ENCODE measurements around the gene REXO1.
A peak's percentile ranks its signal among the peaks of the same experiment; 100 is the strongest.

Gene REXO1

DNA sequence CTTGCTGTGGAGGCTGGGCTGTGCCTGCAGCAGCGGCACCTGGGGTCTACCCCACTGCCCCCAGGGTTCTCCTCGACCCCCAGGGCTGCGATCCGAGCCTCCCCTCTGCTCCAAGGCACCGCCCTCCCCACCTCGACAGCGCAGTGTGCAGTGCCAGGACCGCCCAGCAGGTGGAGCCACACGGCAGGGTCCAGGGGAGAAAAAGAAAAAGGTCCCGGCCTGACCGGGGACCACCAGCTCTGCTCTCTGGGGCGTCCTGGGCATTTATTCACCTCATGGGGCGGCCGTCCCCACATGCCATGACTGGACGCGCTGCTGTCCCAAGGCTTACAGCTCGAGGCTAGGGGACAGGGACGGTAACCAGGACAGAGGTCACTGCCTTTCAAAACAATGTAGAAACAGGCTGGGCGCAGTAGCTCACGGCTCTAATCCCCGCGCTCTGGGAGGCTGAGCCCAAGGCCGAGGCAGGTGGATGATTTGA is 10.6 kb downstream of the REXO1 start:
- peak; percentile 84 for FAIRE-seq

DNA sequence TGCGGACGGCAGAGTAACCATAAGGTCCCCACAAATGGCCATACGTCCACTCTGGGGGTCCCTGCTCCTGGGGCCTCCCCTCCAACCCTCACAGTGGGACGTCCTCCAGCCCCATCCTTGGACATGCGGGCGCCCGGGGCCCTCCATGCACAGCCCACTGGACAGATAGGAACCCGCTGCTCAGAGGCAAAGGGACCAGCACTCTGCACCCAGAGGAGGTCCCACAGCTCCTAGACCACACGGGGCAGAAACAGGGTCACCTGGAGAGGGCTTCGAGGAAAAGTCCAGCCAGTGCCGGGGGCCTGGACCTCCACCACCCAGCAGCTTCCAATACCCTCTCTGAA is 11.1 kb downstream of the REXO1 start:
- FAIRE-seq (no peak), DNase-seq (ENCODE audit: extremely low spot score, insufficient read length, low read depth) (no peak)

More for the DNA sequence above, 10.6 kb downstream of the REXO1 start:
- DNase-seq (ENCODE audit: extremely low spot score, insufficient read length, low read depth): peak; percentile 70

DNA sequence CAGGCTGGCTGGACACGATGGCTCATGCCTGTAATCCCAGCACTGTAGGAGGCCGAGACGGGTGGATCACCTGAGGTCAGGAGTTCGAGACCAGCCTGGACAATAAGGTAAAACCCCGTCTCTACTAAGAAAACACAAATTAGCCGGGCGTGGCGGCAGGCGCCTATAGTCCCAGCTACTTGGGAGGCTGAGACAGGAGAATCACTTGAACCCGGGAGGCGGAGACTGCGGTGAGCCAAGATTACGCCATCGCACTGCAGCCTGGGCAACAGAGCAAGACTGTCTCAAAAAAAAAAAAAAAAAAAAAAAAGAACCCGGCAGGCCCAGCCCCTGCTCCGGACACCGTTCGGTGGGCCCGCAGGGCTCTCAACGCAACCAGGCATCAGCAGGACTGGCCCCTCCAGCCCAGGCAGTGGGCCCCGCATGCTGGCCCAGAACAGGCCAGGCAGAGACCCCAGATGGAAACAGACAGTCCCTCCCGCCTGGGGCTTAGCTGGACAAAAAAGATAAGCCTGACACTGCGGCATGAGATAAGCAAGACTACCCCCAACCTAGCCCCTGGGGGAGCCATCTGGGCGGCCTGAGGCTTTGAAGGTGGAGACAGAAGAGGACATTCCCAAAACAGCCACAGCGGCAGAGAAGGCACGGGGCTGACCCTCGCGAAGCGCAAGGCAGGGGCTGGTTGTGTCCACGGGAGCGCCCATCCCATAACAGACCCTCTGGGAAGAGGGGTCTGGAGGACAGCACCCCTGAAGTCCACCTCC is 11.6 kb downstream of the REXO1 start:
- DNase-seq (ENCODE audit: extremely low spot score, insufficient read length, low read depth) (no peak), FAIRE-seq (no peak)

DNA sequence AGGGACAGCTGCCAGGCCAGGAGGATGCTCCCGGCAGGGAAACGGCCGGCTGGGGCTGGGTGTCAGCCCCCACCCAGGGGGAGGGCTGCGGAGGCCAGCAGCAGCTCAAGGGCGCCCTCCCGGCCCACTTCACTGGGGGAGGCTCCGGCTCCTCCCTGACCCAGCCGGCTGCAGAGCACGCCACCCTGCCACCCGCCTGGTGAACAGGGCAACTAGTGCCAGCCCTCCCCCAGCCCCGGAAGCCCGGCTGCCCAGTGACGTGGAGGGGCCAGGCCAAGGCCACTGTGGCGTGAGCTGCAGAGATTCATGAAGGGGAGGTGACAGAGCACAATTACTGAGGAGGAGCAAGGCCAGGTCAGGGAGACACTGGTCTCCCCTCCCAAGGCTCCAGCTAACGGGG is 14.7 kb downstream of the REXO1 start:
- no peak for FAIRE-seq

GRCh38 chr19:1832046-1832663 is 16.1 kb downstream of the REXO1 start:
- FAIRE-seq: no peak

More for the DNA sequence above, 14.7 kb downstream of the REXO1 start:
- no peak for DNase-seq (ENCODE audit: extremely low spot score, insufficient read length, low read depth)

GRCh38 chr19:1830978-1831377 is 17.3 kb downstream of the REXO1 start:
- DNase-seq (ENCODE audit: extremely low spot score, insufficient read length, low read depth) (no peak), FAIRE-seq (no peak)

More at GRCh38 chr19:1832046-1832663, 16.1 kb downstream of the REXO1 start:
- DNase-seq (ENCODE audit: extremely low spot score, insufficient read length, low read depth): no peak

GRCh38 chr19:1830568-1830967 is 17.7 kb downstream of the REXO1 start:
- FAIRE-seq: no peak
- DNase-seq (ENCODE audit: extremely low spot score, insufficient read length, low read depth): no peak

- DNase-seq (ENCODE audit: extremely low spot score, insufficient read length, low read depth) (no peak), FAIRE-seq (no peak)
Observed at GRCh38 chr19:1829958-1830357, 18.3 kb downstream of the REXO1 start.

DNA sequence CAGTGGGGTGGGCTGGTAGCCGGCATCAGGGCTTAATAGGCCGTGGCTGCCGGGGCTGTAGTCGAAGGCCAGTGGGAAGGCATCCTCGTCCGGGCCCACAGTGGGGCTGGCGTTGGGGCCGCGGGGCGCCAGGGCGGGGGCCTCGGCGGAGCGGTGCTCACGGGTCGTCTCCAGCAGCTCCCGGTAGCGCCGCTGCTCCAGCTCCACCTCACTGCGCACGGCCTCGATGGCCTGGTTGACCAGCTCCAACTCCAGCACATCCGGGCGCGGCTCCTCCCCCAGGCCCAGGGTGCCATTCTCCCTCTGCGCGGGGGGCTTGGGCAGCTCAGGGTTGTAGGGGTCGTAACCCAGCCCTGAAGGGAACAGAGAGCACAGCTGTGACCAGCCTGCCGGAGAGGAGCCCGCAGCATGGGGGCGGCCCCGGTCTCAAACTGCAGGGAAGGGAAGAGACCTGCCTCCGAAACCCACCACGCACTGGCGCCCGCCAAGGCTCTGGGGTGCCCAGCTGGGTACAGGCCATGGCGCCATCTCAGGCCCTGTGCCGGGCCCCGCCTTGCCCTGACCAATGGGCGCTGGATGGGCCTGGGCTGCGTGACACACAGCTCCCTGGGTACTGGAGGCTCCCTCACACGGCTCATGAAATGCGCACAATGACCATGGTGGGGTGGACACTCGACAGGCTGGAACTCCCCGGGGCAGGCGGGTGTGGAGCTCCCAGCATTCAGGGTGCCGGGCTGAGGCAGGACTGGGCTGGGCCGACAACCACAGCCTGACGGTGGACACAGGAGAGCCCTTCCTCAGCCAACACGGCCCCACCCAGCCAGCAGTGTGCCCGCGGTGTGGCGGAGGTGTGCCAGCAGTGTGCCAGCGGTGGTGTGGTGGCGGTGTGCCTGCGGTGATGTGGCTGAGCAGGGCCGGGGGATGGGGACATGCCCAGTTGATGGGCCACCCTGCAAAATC is 19.7 kb downstream of the REXO1 start:
- DNase-seq (ENCODE audit: extremely low spot score, insufficient read length, low read depth) (no peak), FAIRE-seq (no peak)

DNA sequence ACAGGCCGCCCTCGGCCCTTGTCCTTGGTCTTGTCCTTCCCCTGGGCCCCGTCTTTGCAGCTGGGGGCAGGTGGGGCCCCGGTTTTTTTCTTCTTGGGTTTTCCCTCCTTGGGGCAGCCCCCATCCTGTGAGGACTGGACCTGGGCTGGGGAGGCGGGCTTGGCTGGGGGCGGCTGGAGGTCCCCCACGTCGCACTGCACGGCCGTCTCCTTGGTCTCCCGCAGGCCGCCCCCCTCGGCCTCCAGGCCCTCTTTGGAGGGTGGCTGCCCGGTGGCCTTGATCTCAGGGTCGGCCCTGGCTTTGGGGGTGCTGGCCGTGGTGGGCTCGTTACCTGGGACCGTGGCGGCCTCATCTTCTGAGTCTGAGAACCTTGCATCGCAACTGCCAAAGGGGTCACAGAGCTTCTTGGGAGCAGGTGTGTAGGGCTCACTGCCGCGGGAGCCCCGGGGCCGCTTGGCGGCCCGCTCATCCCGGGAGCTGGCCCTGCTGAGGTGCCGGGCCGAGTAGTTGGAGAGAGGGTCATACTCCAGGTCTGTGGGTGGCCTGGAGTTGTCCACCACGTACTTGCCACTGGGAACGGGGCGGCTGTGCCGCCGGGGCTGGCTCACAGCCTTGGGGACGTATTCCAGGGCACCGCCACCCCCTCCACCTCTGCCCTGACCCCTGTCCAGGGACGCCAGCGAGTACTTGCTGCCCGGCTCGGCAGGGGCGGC is 20.6 kb downstream of the REXO1 start:
- DNase-seq (ENCODE audit: extremely low spot score, insufficient read length, low read depth): no peak
- no peak for FAIRE-seq

DNA sequence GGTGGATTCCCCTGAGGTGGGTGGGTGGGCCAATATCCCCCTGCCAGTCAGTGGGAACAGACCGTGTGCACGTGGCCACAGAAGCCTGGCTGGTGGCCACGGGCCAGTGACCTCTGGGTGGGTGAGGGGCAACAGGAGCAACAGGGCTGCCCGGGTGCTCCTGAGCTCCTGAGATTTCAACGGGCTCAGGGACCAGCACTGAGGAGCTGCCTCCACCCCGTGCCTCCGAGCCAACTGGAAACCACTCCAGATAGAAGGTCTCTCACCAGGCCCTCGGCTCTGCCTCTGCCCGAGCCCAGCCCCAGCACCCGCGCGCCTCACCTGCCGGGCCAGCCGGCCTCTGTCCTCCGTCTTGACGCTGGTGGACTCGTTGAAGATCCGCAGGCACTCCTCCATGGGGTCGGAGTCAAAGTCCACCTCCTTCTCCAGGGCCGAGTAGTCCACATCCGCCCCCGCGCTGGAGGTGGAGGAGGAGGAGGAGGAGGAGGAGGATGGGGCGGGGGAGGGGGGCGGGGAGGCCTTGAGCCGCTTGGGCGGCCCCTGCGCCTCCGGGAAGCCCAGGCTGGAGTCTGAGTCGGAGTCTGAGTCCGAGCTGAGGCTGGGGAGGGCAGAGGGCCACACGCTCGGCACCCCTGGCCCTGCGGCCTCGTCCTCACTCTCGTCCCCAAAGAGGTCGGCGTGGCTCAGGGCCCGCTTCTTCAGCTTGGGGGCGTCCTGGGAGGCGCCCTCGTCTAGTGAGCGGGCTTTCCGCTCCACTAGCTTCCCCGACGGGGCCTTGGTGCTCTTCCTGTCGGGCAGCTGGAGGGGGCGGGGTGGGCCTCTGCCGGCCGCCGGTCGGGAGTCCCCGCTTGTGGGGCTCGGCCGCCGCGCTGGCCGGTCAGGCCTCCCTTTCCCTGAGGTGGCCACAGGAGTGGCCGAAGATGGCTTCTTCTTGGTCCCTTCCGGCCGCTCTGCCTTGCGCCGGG is 21.4 kb downstream of the REXO1 start:
- no peak for FAIRE-seq
- no peak for DNase-seq (ENCODE audit: extremely low spot score, insufficient read length, low read depth)

GRCh38 chr19:1825909-1826556 is 22.2 kb downstream of the REXO1 start:
- FAIRE-seq (peak; percentile 74), DNase-seq (ENCODE audit: extremely low spot score, insufficient read length, low read depth) (peak; percentile 86)

GRCh38 chr19:1824252-1824622 is 24.0 kb downstream of the REXO1 start:
- no peak for FAIRE-seq

GRCh38 chr19:1823539-1824251 is 24.6 kb downstream of the REXO1 start:
- no peak for DNase-seq (ENCODE audit: extremely low spot score, insufficient read length, low read depth)

More at GRCh38 chr19:1824252-1824622, 24.0 kb downstream of the REXO1 start:
- no peak for DNase-seq (ENCODE audit: extremely low spot score, insufficient read length, low read depth)

DNA sequence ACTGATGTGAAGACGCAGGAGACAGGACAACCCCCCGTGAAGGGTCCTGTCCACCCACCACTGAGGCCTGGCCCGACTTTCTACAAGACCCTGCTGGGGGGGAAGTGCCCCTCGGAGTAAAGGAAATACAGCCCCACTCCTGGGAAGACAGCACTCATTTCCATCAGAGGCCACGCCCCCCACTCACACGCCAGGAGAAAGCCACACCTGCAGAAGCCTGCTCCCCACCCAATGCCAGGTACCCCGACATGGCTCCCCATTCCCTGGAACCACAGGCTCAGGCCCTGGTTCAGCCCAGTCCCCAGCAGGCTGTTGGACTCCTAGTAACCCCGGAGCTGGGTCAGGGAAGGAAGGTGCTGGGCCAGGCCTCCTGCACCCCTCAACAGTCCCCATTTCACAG is 25.3 kb downstream of the REXO1 start:
- DNase-seq (ENCODE audit: extremely low spot score, insufficient read length, low read depth) (no peak), FAIRE-seq (no peak)

More at GRCh38 chr19:1823539-1824251, 24.6 kb downstream of the REXO1 start:
- no peak for FAIRE-seq

- FAIRE-seq: no peak
- no peak for DNase-seq (ENCODE audit: extremely low spot score, insufficient read length, low read depth)
Observed at GRCh38 chr19:1822210-1822609, 26.1 kb downstream of the REXO1 start.

GRCh38 chr19:1819341-1820255 is 28.7 kb downstream of the REXO1 start:
- no peak for DNase-seq (ENCODE audit: extremely low spot score, insufficient read length, low read depth)
- no peak for FAIRE-seq
